ENCODE data around the gene CCS.

Gene CCS

GRCh38 chr11:66628061-66628603 is 35.1 kb downstream of the CCS start:
- no peak overlapping the region for H3K4me3 ChIP-seq (ENCODE audit: low read length)
- no peak for TF ChIP-seq CTCF (conservative IDR thresholded peaks at IDR 0.05; ENCODE audit: low read length)
- no peak for DNase-seq (ENCODE audit: low read depth)

- no peak for DNase-seq (ENCODE audit: low read depth)
Observed at GRCh38 chr11:66629356-66629755, 36.4 kb downstream of the CCS start.

GRCh38 chr11:66631883-66632282 is 38.9 kb downstream of the CCS start:
- TF ChIP-seq CTCF (conservative IDR thresholded peaks at IDR 0.05; ENCODE audit: low read length) = no peak
- DNase-seq (ENCODE audit: low read depth) = no peak
- no peak overlapping the region for H3K4me3 ChIP-seq (ENCODE audit: low read length)

More at GRCh38 chr11:66629356-66629755, 36.4 kb downstream of the CCS start:
- no peak overlapping the region for H3K4me3 ChIP-seq (ENCODE audit: low read length)
- TF ChIP-seq CTCF (conservative IDR thresholded peaks at IDR 0.05; ENCODE audit: low read length) = no peak

GRCh38 chr11:66632952-66633351 is 40.0 kb downstream of the CCS start:
- H3K4me3 ChIP-seq (ENCODE audit: low read length) = no peak overlapping the region
- DNase-seq (ENCODE audit: low read depth) = no peak
- no peak for TF ChIP-seq CTCF (conservative IDR thresholded peaks at IDR 0.05; ENCODE audit: low read length)

- no peak for DNase-seq (ENCODE audit: low read depth)
- no peak overlapping the region for H3K4me3 ChIP-seq (ENCODE audit: low read length)
- TF ChIP-seq CTCF (conservative IDR thresholded peaks at IDR 0.05; ENCODE audit: low read length) = no peak
Observed at GRCh38 chr11:66636411-66636810, 43.4 kb downstream of the CCS start.

GRCh38 chr11:66637557-66638176 is 44.7 kb downstream of the CCS start:
- H3K4me3 ChIP-seq (ENCODE audit: low read length) = peak overlapping the region; percentile 65
- no peak for TF ChIP-seq CTCF (conservative IDR thresholded peaks at IDR 0.05; ENCODE audit: low read length)
- DNase-seq (ENCODE audit: low read depth) = no peak

Data from AG10803 (cell line).